SIG-M5 treated with dmso at 0.1 percent for 504 hours (cell line): Measurements from ENCODE around the gene HEYL.

Experiments
- DNase-seq: peaks from one replicate; lab custom pipeline; 2025; ENCODE audit not compliant: unreplicated experiment; lab: John Stamatoyannopoulos, UW

The HEYL gene

GRCh38 chr1:39666772-39667171 is 27.3 kb upstream of the HEYL start:
- no peak for DNase-seq

- DNase-seq, result no peak
Observed at GRCh38 chr1:39663559-39663958, 24.1 kb upstream of the HEYL start.

GRCh38 chr1:39662861-39663260 is 23.4 kb upstream of the HEYL start:
- no peak for DNase-seq

GRCh38 chr1:39659538-39659937 is 20.1 kb upstream of the HEYL start:
- no peak for DNase-seq

GRCh38 chr1:39659110-39659509 is 19.7 kb upstream of the HEYL start:
- DNase-seq, result no peak

- DNase-seq, result peak; percentile 68
Observed at GRCh38 chr1:39657923-39658485, 18.6 kb upstream of the HEYL start.

- no peak for DNase-seq
Observed at GRCh38 chr1:39657402-39657801, 18.0 kb upstream of the HEYL start.

GRCh38 chr1:39656391-39656790 is 16.9 kb upstream of the HEYL start:
- no peak for DNase-seq

GRCh38 chr1:39655578-39656268 is 16.3 kb upstream of the HEYL start:
- DNase-seq, result no peak

GRCh38 chr1:39654291-39654690 is 14.8 kb upstream of the HEYL start:
- no peak for DNase-seq

- DNase-seq, result peak; percentile 73
Observed at GRCh38 chr1:39653546-39654031, 14.1 kb upstream of the HEYL start.

GRCh38 chr1:39652554-39652953 is 13.1 kb upstream of the HEYL start:
- no peak for DNase-seq

- DNase-seq, result no peak
Observed at GRCh38 chr1:39652105-39652504, 12.7 kb upstream of the HEYL start.

GRCh38 chr1:39650431-39650830 is 11.0 kb upstream of the HEYL start:
- no peak for DNase-seq

GRCh38 chr1:39649636-39650185 is 10.3 kb upstream of the HEYL start:
- DNase-seq, result no peak

- no peak for DNase-seq
Observed at GRCh38 chr1:39648496-39648895, 9.1 kb upstream of the HEYL start.

GRCh38 chr1:39647247-39647646 is 7.8 kb upstream of the HEYL start:
- no peak for DNase-seq

GRCh38 chr1:39646232-39647081 is 7.0 kb upstream of the HEYL start:
- DNase-seq, result no peak

GRCh38 chr1:39645411-39646043 is 6.1 kb upstream of the HEYL start:
- DNase-seq, result no peak

- no peak for DNase-seq
Observed at GRCh38 chr1:39643705-39644104, 4.3 kb upstream of the HEYL start.

- DNase-seq, result no peak
Observed at GRCh38 chr1:39642796-39643195, 3.4 kb upstream of the HEYL start.
